Lung (tissue), 12 donors: ENCODE measurements around the gene TP53AIP1. TPM values are rescaled to one million over a fixed set of nuclear protein-coding genes. Genes with fewer than 3 reads are reported as not detected.

ENCODE experiments used
- ATAC-seq: fragments of 200-7000 bp; cut with Tn5 transposase; one replicate; pipeline ENCODE4 v1.9.1; 2020; ENCODE audit warnings: moderate number of reproducible peaks; ENCODE audit not compliant: insufficient read depth, low FRiP score
- DNase-seq, 3 donors: peaks; one replicate each; pipeline ENCODE4 v3.0.0-alpha.2; 2013 to 2017
- H3K27ac ChIP-seq, 2 donors: one replicate each; pipeline ENCODE4 v1.5.1; 2013; ENCODE audit warnings: mild to moderate bottlenecking in 2 of 2, moderate library complexity in 2 of 2, control low read depth in 1 of 2, inconsistent platforms in 1 of 2, low read depth in 1 of 2, low read length in 1 of 2
- H3K27me3 ChIP-seq, 3 donors: one replicate each; pipeline ENCODE4 v1.5.1; 2013; ENCODE audit warnings: low read length in 2 of 3; ENCODE audit not compliant: control insufficient read depth in 3 of 3, insufficient read depth in 3 of 3
- H3K36me3 ChIP-seq, 4 donors: one replicate each; pipeline ENCODE4 v1.5.1; 2013; ENCODE audit warnings: low read length in 4 of 4, mild to moderate bottlenecking in 1 of 4, moderate library complexity in 1 of 4; ENCODE audit not compliant: control insufficient read depth in 4 of 4, insufficient read depth in 4 of 4
- H3K4me1 ChIP-seq, 5 donors: one replicate each; pipeline ENCODE4 v1.5.1; 2013; ENCODE audit warnings: low read length in 5 of 5, mild to moderate bottlenecking in 2 of 5, moderate library complexity in 1 of 5; ENCODE audit not compliant: control insufficient read depth in 5 of 5, insufficient read depth in 5 of 5
- H3K4me3 ChIP-seq: one replicate; pipeline ENCODE4 v1.5.1; 2013; ENCODE audit warnings: mild to moderate bottlenecking, control low read depth, moderate library complexity
- H3K9ac ChIP-seq, 2 donors: one replicate each; pipeline ENCODE4 v1.5.1; 2013; ENCODE audit warnings: low read length in 2 of 2, control low read depth in 1 of 2; ENCODE audit not compliant: insufficient read depth in 1 of 2
- H3K9me3 ChIP-seq, 4 donors: one replicate each; pipeline ENCODE4 v1.5.1; 2013; ENCODE audit warnings: low read length in 3 of 4, mild to moderate bottlenecking in 1 of 4, moderate library complexity in 1 of 4; ENCODE audit not compliant: control insufficient read depth in 4 of 4, insufficient read depth in 3 of 4
- WGBS, 2 donors: extraction: QIAGEN DNeasy Blood & Tissue Kit; methylation state at CpG; one replicate each; pipeline ENCODE4 v1.1.7; 2013; 5-methylcytosine and 5-hydroxymethylcytosine counted together
- polyA plus RNA-seq, 2 donors: library from polyadenylated mRNA; stranded (reverse); fragments of 200-250 nt; gene quantifications; one replicate each; pipeline ENCODE4 v1.2.1, GENCODE V29; 2013
- total RNA-seq, 2 donors: library from RNA; depleted of rRNA in 1 of 2; stranded (reverse); fragments of >200 nt in 1 of 2; gene quantifications; one replicate each; pipeline ENCODE4 v1.2.1, GENCODE V29; 2014 to 2021
- TF ChIP-seq, protein P1 (sequence below): IDR thresholded peaks from 2 replicates; pipeline ENCODE4 v1.5.1; 2012; ENCODE audit warnings: mild to moderate bottlenecking; ENCODE audit errors: control extremely low read depth, extremely low read depth
- donor health status: control.
- donor health status: control.
- donor health status: Bipolar disorder and iron deficiency.
- donor health status: healthy.
- donor health status: DM: yes; HTN: yes; CAD: no.

The TP53AIP1 gene
- total and polyA plus RNA-seq, 4 donors, result 0.16 to 1.8 (median 1.0) TPM

GRCh38 chr11:128929991-128930390 lies 12.7 kb downstream of the TP53AIP1 start:
- H3K4me1 ChIP-seq, result peaks cover 0 to 2% (median 0%) of the 10 kb centered on the region in 5 donors
- no peak overlapping the region for H3K9ac ChIP-seq
- no peak overlapping the region for H3K4me3 ChIP-seq
- peaks cover 0 to 3% (median 0%) of the 10 kb centered on the region in 4 donors for H3K9me3 ChIP-seq
- H3K27me3 ChIP-seq, result no peaks in the 10 kb centered on the region
- TF ChIP-seq, protein P1, sequence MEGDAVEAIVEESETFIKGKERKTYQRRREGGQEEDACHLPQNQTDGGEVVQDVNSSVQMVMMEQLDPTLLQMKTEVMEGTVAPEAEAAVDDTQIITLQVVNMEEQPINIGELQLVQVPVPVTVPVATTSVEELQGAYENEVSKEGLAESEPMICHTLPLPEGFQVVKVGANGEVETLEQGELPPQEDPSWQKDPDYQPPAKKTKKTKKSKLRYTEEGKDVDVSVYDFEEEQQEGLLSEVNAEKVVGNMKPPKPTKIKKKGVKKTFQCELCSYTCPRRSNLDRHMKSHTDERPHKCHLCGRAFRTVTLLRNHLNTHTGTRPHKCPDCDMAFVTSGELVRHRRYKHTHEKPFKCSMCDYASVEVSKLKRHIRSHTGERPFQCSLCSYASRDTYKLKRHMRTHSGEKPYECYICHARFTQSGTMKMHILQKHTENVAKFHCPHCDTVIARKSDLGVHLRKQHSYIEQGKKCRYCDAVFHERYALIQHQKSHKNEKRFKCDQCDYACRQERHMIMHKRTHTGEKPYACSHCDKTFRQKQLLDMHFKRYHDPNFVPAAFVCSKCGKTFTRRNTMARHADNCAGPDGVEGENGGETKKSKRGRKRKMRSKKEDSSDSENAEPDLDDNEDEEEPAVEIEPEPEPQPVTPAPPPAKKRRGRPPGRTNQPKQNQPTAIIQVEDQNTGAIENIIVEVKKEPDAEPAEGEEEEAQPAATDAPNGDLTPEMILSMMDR, result no peak
- ATAC-seq (no peak), DNase-seq (no peak)
- WGBS, 2 donors, result 72 to 86% methylated on average over 12 of the region's 12 CpGs
- H3K27ac ChIP-seq, result no peak overlapping the region
- no peaks in the 10 kb centered on the region for H3K36me3 ChIP-seq

- H3K9ac ChIP-seq, result no peak overlapping the region
- H3K4me3 ChIP-seq, result no peak overlapping the region
- no peaks in the 10 kb centered on the region for H3K36me3 ChIP-seq
- H3K27me3 ChIP-seq, result no peaks in the 10 kb centered on the region
- peaks cover 0 to 2% (median 0%) of the 10 kb centered on the region in 5 donors for H3K4me1 ChIP-seq
- TF ChIP-seq, protein P1, result no peak
- H3K9me3 ChIP-seq, result peaks cover 0 to 3% (median 0%) of the 10 kb centered on the region in 4 donors
- whole genome bisulfite sequencing, 2 donors, result 75 to 86% methylated on average over 5 of the region's 5 CpGs
- ATAC-seq (no peak), DNase-seq (no peak)
- H3K27ac ChIP-seq, result no peak overlapping the region
Measured at GRCh38 chr11:128929468-128929867, 13.2 kb downstream of the TP53AIP1 start.

GRCh38 chr11:128928400-128928799 lies 14.3 kb downstream of the TP53AIP1 start:
- 41 to 64% methylated on average over 5 of the region's 5 CpGs for WGBS, 2 donors

More at GRCh38 chr11:128928400-128928799, 14.3 kb downstream of the TP53AIP1 start:
- H3K9ac ChIP-seq, result no peak overlapping the region
- H3K27ac ChIP-seq, result no peak overlapping the region
- peaks cover 0 to 2% (median 0%) of the 10 kb centered on the region in 5 donors for H3K4me1 ChIP-seq
- no peak for DNase-seq
- ATAC-seq, result no peak
- TF ChIP-seq, protein P1, result no peak
- no peaks in the 10 kb centered on the region for H3K27me3 ChIP-seq
- no peaks in the 10 kb centered on the region for H3K9me3 ChIP-seq
- H3K36me3 ChIP-seq, result no peaks in the 10 kb centered on the region
- no peak overlapping the region for H3K4me3 ChIP-seq
